GM23338 (cell line): ENCODE results near the gene OR51E1. TPM values are rescaled to one million over a fixed set of nuclear protein-coding genes. Genes with fewer than 3 reads are reported as not detected.

ENCODE experiments used
- ATAC-seq: fragments of 200-7000 bp; cut with Tn5 transposase; 3 replicates; pipeline ENCODE4 v1.9.1; 2020
- DNase-seq: peaks from one replicate; pipeline ENCODE4 v3.0.0-alpha.2; 2015; ENCODE audit warnings: low spot score
- H2AFZ ChIP-seq: fragments of 200-600 bp; sonication (generic); 2 replicates; pipeline ENCODE4 v1.8.0; 2016; ENCODE audit warnings: antibody characterized with exemption, mild to moderate bottlenecking, moderate library complexity
- H3F3A ChIP-seq: fragments of 200-600 bp; sonication (generic); replicated peaks from 2 replicates; pipeline ENCODE4 v1.8.0; 2017; ENCODE audit warnings: antibody characterized with exemption, mixed run types, low read depth
- H3K27ac ChIP-seq: fragments of 200-600 bp; sonication (generic); 2 replicates; pipeline ENCODE4 v1.6.1; 2016; ENCODE audit warnings: low read depth
- H3K27me3 ChIP-seq: fragments of 200-600 bp; sonication (generic); 2 replicates; pipeline ENCODE4 v1.8.0; 2016; ENCODE audit warnings: mild to moderate bottlenecking, mixed run types, moderate library complexity; ENCODE audit not compliant: insufficient read depth
- H3K36me3 ChIP-seq: fragments of 200-600 bp; sonication (generic); 2 replicates; pipeline ENCODE4 v1.8.0; 2016; ENCODE audit warnings: mild to moderate bottlenecking; ENCODE audit not compliant: insufficient read depth
- H3K4me1 ChIP-seq: fragments of 200-600 bp; sonication (generic); 2 replicates; pipeline ENCODE4 v1.8.0; 2016; ENCODE audit warnings: mild to moderate bottlenecking, moderate library complexity; ENCODE audit not compliant: insufficient read depth
- H3K4me2 ChIP-seq: fragments of 200-600 bp; sonication (generic); 2 replicates; pipeline ENCODE4 v1.7.1; 2017; ENCODE audit warnings: mixed run types
- H3K4me3 ChIP-seq: fragments of 200-600 bp; sonication (generic); 2 replicates; pipeline ENCODE4 v1.6.1; 2016; ENCODE audit warnings: mixed run types
- H3K79me2 ChIP-seq: fragments of 200-600 bp; sonication (generic); replicated peaks from 2 replicates; pipeline ENCODE4 v1.8.0; 2017; ENCODE audit warnings: mild to moderate bottlenecking; ENCODE audit not compliant: insufficient read depth
- H3K9me2 ChIP-seq: fragments of 200-600 bp; sonication (generic); 2 replicates; pipeline ENCODE4 v1.8.0; 2017; ENCODE audit not compliant: insufficient read depth
- H4K20me1 ChIP-seq: fragments of 200-600 bp; sonication (generic); replicated peaks from 2 replicates; pipeline ENCODE4 v1.8.0; 2017; ENCODE audit warnings: mild to moderate bottlenecking; ENCODE audit not compliant: insufficient read depth
- H3K27ac Mint-ChIP-seq: 2 replicates; pipeline ENCODE4 v1.8.0; 2020; ENCODE audit warnings: inconsistent platforms, mild to moderate bottlenecking, moderate library complexity, mixed read lengths
- H3K27me3 Mint-ChIP-seq: 3 replicates; pipeline ENCODE4 v1.8.0; 2022; ENCODE audit warnings: low read depth, mild to moderate bottlenecking, moderate library complexity, mixed read lengths, inconsistent platforms; ENCODE audit not compliant: insufficient read depth, poor library complexity
- H3K36me3 Mint-ChIP-seq: 3 replicates; pipeline ENCODE4 v1.8.0; 2021; ENCODE audit warnings: low read depth, mild to moderate bottlenecking, inconsistent platforms, moderate library complexity, mixed read lengths
- H3K4me1 Mint-ChIP-seq: 3 replicates; pipeline ENCODE4 v1.8.0; 2020; ENCODE audit warnings: mild to moderate bottlenecking, inconsistent platforms, mixed read lengths
- H3K4me3 Mint-ChIP-seq: 3 replicates; pipeline ENCODE4 v1.8.0; 2021; ENCODE audit warnings: moderate library complexity, mild to moderate bottlenecking, inconsistent platforms, mixed read lengths
- H3K9me3 Mint-ChIP-seq: 3 replicates; pipeline ENCODE4 v1.8.0; 2020; ENCODE audit warnings: moderate library complexity, mild to moderate bottlenecking, inconsistent platforms, mixed read lengths
- EZH2 ChIP-seq: fragments of 200-600 bp; sonication (generic); IDR thresholded peaks from one replicate; pipeline ENCODE4 v1.8.0; 2017; ENCODE audit warnings: antibody characterized with exemption, mild to moderate bottlenecking, low read depth; ENCODE audit not compliant: unreplicated experiment
- JUNB ChIP-seq: IDR thresholded peaks from one replicate; pipeline ENCODE4 v1.6.1; 2016; ENCODE audit warnings: antibody characterized with exemption; ENCODE audit not compliant: unreplicated experiment
- NANOG ChIP-seq: IDR thresholded peaks from 2 replicates; pipeline ENCODE4 v1.6.1; 2016; ENCODE audit warnings: antibody characterized with exemption, borderline replicate concordance
- POLR2AphosphoS5 ChIP-seq: IDR thresholded peaks from 2 replicates; pipeline ENCODE4 v1.6.1; 2016; ENCODE audit warnings: antibody characterized with exemption, low read depth
- STAT1 ChIP-seq: IDR thresholded peaks from one replicate; pipeline ENCODE4 v1.6.1; 2016; ENCODE audit warnings: antibody characterized with exemption; ENCODE audit not compliant: unreplicated experiment
- ZNF114 ChIP-seq: fragments of 250-450 bp; sonication (Bioruptor Pico); IDR thresholded peaks from 2 replicates; pipeline ENCODE4 v1.5.0; 2020; ENCODE audit warnings: mild to moderate bottlenecking, moderate library complexity
- polyA plus RNA-seq: library from polyadenylated mRNA; unstranded; fragments of >200 nt; fragmentation: Nextera tagmentation; extraction: Ambion mirVana; gene quantifications from 2 replicates; pipeline ENCODE4 v1.2.1, GENCODE V29; 2016
- total RNA-seq: library from RNA; depleted of rRNA; stranded (reverse); fragments of >200 nt; shearing (Covaris generic); gene quantifications from 2 replicates; pipeline ENCODE4 v1.2.3, GENCODE V29; 2014
- TF ChIP-seq, protein P1 (sequence below): IDR thresholded peaks from one replicate; pipeline ENCODE4 v1.6.1; 2018; ENCODE audit warnings: antibody characterized with exemption; ENCODE audit not compliant: unreplicated experiment
- TF ChIP-seq, protein P2 (sequence below): fragments of 250-450 bp; sonication (Bioruptor Pico); IDR thresholded peaks from 2 replicates; pipeline ENCODE4 v1.5.0; 2020; ENCODE audit warnings: mild to moderate bottlenecking, moderate library complexity
- TF ChIP-seq, protein P3 (sequence below), 2 experiments: fragments of 200-600 bp in 1 of 2; sonication (generic) in 1 of 2; conservative IDR thresholded peaks; 2 replicates each; pipeline versions ENCODE4 v1.5.1 to v1.6.1; 2016 to 2017; ENCODE audit warnings: antibody characterized with exemption in 2 of 2, low read depth in 2 of 2, mild to moderate bottlenecking in 2 of 2, moderate library complexity in 1 of 2

Gene OR51E1
- total and polyA plus RNA-seq, 2 experiments from 2014 or later = not detected

DNA sequence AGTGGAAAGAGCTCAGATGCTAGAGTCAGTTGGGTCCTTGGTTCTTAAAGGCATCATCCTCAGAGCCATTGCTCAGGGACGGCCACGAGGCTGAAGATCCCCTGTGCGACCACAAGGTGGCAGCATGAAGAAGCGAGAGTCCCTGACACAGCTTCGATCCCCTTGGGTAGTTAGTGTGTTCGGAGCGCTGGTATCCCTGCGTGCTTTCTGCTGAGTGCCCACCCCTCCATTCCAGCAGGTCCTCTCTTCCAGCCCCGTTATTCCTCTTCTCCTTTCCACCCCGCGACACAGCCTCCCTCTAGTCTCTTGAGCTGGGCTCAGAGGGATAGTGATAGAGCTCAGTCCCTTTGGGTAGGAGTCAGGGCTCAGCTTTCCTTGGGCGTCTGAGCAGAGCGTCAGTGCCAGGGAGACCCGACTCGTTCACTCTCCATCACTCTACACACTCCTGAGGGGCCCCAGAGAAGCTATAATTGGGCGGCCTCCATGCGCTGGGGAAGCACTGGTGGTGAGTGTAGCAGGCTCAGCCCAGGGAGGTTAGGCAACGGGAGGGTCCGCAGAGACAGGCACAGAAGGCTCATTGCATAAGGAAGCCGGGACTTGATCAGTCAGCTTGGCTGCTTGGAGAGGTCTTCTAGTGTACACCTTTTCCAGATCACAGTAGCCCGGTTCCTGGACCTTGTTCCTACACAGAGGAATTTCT, 6.7 kb upstream of the OR51E1 start, which contains the start of gene OR51D1:
OR51D1 (plus strand) TSS at position 516 of the 700 bp plus-strand sequence. CDS start 2,314 bp downstream, outside the sequence.
- H3K4me1 ChIP-seq = no peaks in the 10 kb centered on the region
- Mint-ChIP-seq H3K9me3 (no peaks in the 10 kb centered on the region), H3K27ac (no peak within 1 kb of the TSS), H3K4me1 (no peaks in the 10 kb centered on the region; the same call in 2 of the 3 replicates), H3K27me3 (peaks cover 4% of the 10 kb centered on the region), H3K36me3 (no peaks in the 10 kb centered on the region), H3K4me3 (no peak within 1 kb of the TSS)
- H3K79me2 ChIP-seq = no peaks in the 10 kb centered on the region
- peak within 1 kb of the TSS; percentile 39 for H3K4me3 ChIP-seq
- no peaks in the 10 kb centered on the region for H3K27me3 ChIP-seq
- H4K20me1 ChIP-seq = no peaks in the 10 kb centered on the region
- H3K4me2 ChIP-seq = peak within 1 kb of the TSS; percentile 53
- H3F3A ChIP-seq = no peaks in the 10 kb centered on the region
- ATAC-seq = peak; percentile 99
- H2AFZ ChIP-seq = peak within 1 kb of the TSS; percentile 97
- TF ChIP-seq, protein P1, sequence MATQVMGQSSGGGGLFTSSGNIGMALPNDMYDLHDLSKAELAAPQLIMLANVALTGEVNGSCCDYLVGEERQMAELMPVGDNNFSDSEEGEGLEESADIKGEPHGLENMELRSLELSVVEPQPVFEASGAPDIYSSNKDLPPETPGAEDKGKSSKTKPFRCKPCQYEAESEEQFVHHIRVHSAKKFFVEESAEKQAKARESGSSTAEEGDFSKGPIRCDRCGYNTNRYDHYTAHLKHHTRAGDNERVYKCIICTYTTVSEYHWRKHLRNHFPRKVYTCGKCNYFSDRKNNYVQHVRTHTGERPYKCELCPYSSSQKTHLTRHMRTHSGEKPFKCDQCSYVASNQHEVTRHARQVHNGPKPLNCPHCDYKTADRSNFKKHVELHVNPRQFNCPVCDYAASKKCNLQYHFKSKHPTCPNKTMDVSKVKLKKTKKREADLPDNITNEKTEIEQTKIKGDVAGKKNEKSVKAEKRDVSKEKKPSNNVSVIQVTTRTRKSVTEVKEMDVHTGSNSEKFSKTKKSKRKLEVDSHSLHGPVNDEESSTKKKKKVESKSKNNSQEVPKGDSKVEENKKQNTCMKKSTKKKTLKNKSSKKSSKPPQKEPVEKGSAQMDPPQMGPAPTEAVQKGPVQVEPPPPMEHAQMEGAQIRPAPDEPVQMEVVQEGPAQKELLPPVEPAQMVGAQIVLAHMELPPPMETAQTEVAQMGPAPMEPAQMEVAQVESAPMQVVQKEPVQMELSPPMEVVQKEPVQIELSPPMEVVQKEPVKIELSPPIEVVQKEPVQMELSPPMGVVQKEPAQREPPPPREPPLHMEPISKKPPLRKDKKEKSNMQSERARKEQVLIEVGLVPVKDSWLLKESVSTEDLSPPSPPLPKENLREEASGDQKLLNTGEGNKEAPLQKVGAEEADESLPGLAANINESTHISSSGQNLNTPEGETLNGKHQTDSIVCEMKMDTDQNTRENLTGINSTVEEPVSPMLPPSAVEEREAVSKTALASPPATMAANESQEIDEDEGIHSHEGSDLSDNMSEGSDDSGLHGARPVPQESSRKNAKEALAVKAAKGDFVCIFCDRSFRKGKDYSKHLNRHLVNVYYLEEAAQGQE = no peak
- no peak for TF ChIP-seq NANOG
- TF ChIP-seq, protein P2, sequence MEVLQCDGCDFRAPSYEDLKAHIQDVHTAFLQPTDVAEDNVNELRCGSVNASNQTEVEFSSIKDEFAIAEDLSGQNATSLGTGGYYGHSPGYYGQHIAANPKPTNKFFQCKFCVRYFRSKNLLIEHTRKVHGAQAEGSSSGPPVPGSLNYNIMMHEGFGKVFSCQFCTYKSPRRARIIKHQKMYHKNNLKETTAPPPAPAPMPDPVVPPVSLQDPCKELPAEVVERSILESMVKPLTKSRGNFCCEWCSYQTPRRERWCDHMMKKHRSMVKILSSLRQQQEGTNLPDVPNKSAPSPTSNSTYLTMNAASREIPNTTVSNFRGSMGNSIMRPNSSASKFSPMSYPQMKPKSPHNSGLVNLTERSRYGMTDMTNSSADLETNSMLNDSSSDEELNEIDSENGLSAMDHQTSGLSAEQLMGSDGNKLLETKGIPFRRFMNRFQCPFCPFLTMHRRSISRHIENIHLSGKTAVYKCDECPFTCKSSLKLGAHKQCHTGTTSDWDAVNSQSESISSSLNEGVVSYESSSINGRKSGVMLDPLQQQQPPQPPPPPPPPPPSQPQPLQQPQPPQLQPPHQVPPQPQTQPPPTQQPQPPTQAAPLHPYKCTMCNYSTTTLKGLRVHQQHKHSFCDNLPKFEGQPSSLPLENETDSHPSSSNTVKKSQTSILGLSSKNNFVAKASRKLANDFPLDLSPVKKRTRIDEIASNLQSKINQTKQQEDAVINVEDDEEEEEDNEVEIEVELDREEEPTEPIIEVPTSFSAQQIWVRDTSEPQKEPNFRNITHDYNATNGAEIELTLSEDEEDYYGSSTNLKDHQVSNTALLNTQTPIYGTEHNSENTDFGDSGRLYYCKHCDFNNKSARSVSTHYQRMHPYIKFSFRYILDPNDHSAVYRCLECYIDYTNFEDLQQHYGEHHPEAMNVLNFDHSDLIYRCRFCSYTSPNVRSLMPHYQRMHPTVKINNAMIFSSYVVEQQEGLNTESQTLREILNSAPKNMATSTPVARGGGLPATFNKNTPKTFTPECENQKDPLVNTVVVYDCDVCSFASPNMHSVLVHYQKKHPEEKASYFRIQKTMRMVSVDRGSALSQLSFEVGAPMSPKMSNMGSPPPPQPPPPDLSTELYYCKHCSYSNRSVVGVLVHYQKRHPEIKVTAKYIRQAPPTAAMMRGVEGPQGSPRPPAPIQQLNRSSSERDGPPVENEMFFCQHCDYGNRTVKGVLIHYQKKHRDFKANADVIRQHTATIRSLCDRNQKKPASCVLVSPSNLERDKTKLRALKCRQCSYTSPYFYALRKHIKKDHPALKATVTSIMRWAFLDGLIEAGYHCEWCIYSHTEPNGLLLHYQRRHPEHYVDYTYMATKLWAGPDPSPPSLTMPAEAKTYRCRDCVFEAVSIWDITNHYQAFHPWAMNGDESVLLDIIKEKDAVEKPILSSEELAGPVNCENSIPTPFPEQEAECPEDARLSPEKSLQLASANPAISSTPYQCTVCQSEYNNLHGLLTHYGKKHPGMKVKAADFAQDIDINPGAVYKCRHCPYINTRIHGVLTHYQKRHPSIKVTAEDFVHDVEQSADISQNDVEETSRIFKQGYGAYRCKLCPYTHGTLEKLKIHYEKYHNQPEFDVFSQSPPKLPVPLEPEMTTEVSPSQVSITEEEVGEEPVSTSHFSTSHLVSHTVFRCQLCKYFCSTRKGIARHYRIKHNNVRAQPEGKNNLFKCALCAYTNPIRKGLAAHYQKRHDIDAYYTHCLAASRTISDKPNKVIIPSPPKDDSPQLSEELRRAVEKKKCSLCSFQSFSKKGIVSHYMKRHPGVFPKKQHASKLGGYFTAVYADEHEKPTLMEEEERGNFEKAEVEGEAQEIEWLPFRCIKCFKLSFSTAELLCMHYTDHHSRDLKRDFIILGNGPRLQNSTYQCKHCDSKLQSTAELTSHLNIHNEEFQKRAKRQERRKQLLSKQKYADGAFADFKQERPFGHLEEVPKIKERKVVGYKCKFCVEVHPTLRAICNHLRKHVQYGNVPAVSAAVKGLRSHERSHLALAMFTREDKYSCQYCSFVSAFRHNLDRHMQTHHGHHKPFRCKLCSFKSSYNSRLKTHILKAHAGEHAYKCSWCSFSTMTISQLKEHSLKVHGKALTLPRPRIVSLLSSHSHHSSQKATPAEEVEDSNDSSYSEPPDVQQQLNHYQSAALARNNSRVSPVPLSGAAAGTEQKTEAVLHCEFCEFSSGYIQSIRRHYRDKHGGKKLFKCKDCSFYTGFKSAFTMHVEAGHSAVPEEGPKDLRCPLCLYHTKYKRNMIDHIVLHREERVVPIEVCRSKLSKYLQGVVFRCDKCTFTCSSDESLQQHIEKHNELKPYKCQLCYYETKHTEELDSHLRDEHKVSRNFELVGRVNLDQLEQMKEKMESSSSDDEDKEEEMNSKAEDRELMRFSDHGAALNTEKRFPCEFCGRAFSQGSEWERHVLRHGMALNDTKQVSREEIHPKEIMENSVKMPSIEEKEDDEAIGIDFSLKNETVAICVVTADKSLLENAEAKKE (CRISPR knock-in tag) = no peak
- no peak for TF ChIP-seq STAT1
- no peak for TF ChIP-seq POLR2AphosphoS5
- TF ChIP-seq ZNF114 (CRISPR knock-in tag) = no peak
- no peak for TF ChIP-seq JUNB
- no peak for TF ChIP-seq EZH2
- TF ChIP-seq, protein P3, sequence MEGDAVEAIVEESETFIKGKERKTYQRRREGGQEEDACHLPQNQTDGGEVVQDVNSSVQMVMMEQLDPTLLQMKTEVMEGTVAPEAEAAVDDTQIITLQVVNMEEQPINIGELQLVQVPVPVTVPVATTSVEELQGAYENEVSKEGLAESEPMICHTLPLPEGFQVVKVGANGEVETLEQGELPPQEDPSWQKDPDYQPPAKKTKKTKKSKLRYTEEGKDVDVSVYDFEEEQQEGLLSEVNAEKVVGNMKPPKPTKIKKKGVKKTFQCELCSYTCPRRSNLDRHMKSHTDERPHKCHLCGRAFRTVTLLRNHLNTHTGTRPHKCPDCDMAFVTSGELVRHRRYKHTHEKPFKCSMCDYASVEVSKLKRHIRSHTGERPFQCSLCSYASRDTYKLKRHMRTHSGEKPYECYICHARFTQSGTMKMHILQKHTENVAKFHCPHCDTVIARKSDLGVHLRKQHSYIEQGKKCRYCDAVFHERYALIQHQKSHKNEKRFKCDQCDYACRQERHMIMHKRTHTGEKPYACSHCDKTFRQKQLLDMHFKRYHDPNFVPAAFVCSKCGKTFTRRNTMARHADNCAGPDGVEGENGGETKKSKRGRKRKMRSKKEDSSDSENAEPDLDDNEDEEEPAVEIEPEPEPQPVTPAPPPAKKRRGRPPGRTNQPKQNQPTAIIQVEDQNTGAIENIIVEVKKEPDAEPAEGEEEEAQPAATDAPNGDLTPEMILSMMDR (conservative IDR thresholded peaks at IDR 0.05; ENCODE audit: low read depth in 2 of 2) = peak; percentile 75 to 98
- no peak within 1 kb of the TSS for H3K27ac ChIP-seq
- peak; percentile 89 for DNase-seq
- H3K9me2 ChIP-seq = peaks cover 16% of the 10 kb centered on the region; the same call in 1 of the 2 replicates
- no peaks in the 10 kb centered on the region for H3K36me3 ChIP-seq
